Endometrial microvascular endothelial cells (primary cell): ENCODE results near the gene ARRB1. TPM values are rescaled to one million over a fixed set of nuclear protein-coding genes. Genes with fewer than 3 reads are reported as not detected.
"Not testable (repeated sequence)": the region's sequence is repeated elsewhere in the genome, so short reads cannot be mapped to it uniquely, and the experiment has no call there.

Experiments used
- in situ Hi-C: cut with HindIII; loops from 2 replicates; pipeline ENCODE4 v1.10.0; 2017; ENCODE audit warnings: low sequenced_read_pairs, low pct_unique_long_range_greater_than_20kb; ENCODE audit errors: inconsistent ontology term
- total RNA-seq: library from RNA; depleted of rRNA; stranded (reverse); fragments of >200 nt; gene quantifications from one replicate; pipeline ENCODE4 v1.2.3, GENCODE V29; 2015; ENCODE audit errors: inconsistent ontology term

ARRB1 gene
- total RNA-seq, 1 donor from 2014 or later, result 22.7 TPM

DNA sequence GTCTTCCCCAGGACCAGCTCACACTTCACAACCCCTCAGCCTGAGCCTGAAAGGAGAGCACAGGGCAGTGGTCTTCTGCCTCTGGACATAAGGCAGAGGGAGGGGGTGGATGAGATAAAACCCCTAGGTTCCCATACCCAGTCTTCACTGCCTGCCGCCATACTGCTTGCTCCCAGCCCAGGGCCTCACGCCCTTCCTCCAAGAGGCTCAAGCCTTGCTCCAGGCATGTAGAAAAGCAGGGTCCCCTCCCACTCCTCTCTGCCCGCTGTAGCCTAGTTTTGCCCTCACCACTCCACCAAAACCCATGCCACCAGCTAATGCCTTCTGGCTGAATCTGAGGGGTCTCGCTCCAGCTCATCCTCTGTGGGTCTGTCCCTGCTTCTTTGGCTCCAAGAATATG lies 5.2 kb downstream of the ARRB1 start:
- in situ Hi-C loops, result no loop called here

DNA sequence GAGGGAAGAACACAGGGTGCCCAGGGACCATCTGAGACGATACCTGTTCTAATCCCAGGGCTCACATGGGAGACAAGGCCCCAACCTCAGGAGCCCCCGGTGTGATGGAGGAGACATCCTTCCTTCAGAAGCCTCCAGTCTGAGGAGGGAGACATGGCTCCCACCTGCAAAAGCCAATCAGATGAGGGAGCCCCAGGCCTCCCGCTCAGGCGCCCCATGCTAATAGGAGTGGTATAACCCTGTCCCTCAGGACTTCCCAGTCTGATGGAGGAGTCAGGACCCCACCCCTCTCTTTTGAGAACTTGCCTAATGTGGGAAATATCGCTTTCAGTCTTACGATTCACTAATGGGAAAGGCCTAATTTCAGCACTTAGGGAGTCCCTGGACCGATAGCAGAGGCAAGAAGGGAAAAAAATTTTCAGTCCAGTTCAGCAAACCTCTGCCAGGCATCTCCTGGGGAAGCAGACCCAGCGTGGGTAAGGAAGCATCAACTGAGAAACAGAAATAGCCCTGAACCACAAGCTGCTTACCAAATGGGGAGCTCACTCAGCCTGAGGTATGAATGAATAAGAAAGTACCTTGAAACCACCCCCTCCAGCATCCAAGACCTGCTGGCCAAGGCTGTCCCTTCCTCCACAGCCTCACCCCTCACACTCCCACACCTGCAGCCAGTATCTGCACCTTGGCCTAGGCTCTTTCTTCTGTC lies 5.9 kb downstream of the ARRB1 start:
- in situ Hi-C loops, result no loop called here

DNA sequence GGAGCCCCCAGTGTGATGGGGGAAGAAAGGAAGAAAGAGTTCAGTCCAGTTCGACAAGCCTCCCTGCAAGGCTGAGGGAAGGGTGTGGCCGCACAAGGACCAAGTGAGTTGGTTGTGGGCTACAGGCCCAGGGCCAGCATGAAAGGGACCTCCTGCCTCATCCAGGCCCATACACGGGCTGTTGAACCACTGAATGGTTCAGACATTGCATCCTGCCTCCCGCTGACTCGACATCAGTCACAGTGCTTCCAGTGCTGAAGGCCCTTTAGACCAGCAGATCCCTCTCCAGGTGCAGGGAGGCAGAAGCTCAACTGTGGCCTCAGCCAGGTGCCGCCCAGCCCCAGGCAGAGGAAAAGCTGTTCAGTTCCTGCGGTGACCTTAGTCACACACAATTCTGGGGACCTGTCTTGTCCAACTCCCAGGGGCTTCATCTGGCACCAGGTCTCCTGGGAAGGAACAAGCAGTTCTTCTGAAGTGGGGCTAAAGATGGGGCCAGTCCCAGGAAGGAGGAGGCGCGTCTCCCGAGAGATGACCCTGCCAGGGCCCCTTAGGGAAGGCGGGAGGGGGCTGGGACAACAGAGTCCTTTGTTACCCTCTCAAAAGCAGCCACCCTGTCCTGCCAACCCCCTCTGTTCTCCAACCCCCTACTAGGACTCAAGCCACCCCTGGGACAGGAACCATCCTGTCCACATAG lies 6.6 kb downstream of the ARRB1 start:
- in situ Hi-C loops, result no loop called here

DNA sequence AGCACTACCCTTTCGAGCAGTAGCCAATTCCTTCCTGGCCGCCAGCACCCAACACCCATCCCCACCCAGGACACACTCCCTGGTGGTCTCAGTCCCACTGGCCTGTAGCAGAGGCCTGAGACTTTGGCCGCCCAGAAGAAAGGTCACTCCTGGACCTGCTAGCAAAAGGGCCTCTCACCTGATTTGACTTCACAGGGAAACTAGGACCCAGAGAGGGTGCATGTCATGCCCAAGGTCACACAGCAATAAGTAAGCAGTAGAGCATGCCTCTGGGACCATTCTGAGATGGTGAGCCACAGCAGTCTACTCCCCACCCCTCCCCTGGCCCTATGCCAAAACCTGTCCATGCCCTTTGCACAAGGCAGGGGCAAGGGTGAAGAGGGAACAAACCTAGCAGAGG lies 7.3 kb downstream of the ARRB1 start:
- in situ Hi-C loops, result no loop called here

DNA sequence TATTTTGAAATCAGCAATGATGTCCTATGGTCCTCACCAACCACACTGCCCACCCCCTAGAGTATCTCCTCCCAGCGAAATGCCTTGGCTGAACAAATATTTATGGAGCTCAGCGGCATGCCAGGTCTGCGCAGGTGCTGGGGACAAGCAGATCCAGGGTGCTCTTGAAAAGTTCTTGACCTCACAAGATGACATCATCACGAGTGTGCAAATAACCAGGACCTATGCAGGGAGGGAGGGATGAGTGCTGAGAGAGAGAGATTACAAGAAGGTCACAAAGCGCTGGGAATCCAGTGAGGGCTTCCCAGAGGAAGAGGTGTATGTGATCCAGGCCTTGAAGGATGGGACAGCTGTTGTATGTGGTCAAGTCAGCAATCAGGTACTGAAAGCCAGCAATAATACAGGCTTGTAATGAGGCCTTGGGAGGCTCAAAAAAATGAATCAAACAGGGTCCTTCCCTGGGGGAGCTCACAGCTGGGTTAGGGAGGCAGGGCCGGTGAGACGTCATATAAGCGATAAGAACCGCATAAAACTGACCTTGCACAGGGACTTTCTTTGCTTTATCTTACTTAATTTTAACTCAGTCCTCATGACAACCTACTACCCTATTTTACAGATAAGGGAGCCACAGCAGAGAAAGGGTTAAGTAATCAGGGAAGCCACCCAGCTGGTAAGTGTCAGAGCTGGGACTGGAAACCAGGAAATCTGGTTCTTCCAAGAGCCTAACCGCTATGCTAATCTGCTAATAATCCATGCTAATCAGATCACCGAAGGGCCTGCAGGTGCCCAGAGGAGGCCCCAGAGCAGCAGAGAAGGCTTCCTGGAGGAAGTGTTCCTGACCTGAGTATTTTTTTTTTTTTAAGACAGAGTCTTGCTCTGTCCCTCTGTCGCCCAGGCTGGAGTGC lies 8.2 kb downstream of the ARRB1 start:
- in situ Hi-C loops, result no loop called here

DNA sequence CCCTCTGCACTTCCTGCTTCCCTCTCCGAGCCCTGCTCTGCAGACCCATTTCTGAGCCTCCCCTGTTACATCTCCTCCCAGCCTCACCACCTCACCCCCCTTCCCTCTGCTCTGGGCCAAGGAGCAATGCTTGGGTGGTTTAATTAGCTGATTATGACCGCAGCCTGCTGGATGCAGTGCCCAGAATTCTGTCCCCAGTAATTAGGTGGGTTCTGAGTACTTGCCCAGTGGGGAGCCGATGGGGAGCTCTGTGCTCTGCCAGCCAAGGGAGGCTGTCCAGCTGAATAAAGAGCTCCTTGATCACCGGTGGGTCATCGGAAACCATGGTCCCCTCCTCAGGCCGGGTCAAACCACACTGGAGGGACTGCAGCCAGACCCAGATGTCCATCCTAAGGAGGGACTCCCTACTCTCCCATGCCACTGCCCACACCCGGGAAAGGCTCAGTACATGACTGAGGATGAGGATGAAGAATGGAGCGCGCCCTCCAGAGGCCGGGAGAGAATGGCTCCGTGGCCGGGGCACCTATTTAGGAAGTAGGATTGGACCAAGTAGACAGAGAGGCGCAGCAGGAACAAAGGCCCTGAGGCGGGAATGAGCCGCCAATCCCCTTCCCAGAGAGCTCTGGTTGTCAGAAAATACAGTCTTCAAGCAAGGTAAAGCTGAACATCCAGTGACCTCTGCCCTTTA lies 9.1 kb downstream of the ARRB1 start:
- in situ Hi-C loops, result no loop called here

DNA sequence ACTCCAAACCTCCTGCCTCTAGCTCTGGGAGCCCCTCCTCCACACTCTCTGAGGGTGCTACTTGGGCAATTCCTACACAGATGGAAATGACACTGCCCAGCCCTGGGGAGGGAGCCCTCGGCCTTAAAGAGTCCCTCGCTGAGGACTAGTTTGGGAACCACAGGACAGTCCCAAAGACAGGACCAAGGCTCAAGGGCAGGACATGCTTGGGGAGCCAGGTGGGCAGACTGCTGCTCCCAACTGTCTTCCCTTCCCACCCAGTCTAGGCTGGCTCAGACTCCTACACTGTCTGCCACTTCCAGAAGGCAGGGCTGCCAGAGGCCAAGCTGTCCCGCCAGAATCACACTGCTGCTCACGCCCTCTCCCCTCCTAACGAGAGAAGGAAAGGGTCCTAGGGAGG lies 9.8 kb downstream of the ARRB1 start:
- in situ Hi-C loops, result no loop called here

DNA sequence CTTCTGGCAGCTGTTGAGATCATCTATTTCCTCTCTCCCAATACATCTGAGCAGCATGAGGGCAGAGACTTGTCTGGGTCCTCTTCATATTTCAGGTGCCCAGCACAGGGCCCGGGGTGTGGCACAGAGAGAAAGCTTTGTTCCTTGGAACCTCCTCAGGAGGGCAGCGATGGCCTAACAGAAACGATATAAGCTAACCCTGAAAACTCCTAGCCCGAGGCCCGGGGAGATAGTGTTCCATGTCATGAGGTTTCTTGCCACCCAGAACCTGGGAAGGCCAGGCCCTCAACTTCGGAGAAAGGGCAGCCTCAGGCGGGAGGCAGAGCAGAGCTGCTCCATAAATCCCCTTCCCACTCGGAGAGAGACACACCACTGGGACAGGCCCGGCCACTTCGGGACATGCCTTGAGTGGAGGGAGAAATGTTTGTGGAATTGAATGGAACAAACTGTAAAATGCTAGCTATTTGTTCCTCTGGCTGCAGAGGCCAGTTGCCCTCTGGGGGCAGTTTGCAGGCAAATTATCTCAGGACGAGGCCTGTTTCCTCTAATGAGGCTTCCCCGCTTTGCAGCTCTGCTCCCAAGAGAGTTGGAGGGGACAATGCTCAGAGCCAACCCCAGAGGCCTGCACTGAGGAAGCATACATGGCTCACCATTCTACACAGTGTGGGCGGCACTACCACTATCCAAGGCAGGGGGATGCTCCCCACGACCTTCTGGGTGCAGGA lies 11.6 kb downstream of the ARRB1 start:
- in situ Hi-C loops, result loop anchor here (5.0 kb wide), 1 partner anchor 182 kb away; no protein-coding TSS in a partner anchor

DNA sequence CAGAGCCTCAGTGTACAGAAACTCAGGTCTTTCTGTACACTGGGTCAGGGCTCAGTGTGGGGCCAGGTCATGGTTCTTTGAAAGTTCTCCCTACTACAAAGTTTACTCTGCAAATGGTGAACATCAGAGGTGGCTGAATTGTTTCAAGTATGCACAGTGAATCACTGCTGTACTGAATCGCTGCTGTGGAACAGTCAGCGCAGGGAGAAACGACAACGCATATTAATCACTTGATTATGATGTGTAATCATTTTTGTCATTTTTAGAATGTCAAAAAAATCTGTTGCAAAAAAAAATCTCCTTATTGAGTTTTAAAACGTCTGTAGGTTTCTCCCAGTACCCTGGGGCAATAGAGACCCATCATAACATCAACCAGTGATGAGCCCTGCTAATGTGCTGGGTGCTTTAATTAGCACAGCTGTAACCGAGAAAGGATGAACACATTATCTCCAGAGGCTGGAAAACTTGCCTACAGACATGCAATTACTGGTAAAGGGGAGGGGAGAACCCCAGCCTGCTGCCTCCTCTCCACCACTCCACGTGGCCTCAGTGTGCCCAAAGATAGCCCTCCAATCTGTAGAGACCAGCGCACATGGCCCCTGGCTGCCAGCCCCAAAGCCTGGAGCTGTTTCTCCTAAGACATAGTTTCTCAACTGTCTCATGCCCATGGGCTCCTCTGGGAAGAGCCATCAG lies 12.8 kb downstream of the ARRB1 start:
- in situ Hi-C loops, result loop anchor here (5.0 kb wide), 1 partner anchor 184 kb away; no protein-coding TSS in a partner anchor

DNA sequence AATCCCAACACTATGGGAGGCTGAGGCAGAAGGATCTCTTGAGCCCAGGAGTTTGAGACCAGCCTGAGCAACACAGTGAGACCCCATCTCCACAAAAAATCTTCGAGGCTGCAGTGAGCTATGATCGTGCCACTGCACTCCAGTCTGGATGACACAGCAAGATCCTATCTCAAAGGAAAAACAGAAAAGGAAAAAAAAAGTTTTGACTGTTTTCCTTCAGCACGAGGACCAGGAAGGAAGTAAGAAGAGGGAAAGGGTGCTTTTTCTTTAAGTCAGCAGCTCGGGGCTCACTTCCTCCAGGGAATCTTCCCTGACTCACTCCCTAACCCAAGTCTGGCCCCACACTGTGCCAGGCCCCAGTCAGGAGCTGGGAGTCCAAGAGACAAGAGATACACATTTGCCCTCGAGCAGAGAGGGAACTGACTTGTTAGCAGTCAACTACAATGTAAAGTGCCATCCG lies 14.2 kb downstream of the ARRB1 start:
- in situ Hi-C loops, result loop anchor here (5.0 kb wide), 1 partner anchor 185 kb away; no protein-coding TSS in a partner anchor

DNA sequence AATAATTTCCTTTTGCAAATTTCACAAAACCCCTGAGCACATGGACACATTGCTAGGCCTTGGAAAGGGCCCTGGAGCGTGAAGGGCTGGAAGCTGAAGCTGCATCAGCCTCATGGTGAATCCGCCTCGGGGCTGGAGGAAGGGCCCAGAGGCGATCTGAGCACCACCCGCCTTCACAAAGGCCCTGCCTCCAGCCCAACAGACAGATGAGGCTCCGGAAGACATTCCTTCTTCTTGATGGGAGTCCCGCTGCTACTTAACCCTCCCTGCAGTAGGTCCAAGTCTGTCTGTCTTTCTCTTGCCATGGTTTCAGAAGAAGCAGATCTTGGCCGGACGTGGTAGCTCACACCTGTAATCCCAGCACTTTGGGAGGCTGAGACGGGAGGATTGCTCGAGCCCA lies 16.5 kb downstream of the ARRB1 start:
- in situ Hi-C loops, result loop anchor here (5.0 kb wide), 1 partner anchor 187 kb away; no protein-coding TSS in a partner anchor

DNA sequence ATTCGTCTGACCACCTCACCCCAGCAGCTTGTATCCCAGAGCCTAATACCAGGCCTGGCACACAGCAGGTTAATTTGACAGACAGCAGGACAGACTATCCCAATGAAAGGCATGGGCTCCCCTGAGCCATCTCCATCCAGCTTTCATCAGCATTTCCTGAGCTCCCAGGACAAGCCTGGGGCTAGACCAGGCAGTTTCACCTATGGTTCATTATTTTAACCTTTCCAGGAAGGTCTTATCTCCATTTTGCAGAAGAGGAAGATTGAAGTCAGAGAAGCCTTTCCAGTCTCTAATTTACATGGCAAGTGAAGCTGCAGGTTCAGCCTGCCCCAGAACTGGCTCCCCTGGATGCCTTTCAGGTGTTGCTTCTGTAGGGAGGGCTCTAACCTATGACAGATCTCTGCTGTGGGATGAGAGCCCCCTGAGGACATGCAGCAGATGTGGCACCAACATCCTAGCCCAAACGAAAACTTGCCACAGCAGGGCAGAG lies 17.0 kb downstream of the ARRB1 start:
- in situ Hi-C loops, result no loop called here

DNA sequence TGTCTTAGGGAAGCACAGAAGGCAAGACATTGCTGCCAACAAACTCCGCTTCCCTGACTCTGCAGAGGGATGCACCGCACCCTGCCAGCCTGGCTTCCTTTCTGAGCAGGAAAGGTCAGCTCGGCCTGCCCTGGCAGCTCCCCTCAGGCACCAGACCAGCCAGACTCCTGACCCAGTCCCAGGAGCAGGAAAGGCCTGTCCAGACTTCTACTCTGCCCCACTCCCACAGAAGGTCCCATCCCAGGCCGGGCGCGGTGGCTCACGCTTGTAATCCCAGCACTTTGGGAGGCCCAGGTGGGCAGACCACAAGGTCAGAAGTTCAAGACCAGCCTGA lies 17.7 kb downstream of the ARRB1 start:
- in situ Hi-C loops, result no loop called here

DNA sequence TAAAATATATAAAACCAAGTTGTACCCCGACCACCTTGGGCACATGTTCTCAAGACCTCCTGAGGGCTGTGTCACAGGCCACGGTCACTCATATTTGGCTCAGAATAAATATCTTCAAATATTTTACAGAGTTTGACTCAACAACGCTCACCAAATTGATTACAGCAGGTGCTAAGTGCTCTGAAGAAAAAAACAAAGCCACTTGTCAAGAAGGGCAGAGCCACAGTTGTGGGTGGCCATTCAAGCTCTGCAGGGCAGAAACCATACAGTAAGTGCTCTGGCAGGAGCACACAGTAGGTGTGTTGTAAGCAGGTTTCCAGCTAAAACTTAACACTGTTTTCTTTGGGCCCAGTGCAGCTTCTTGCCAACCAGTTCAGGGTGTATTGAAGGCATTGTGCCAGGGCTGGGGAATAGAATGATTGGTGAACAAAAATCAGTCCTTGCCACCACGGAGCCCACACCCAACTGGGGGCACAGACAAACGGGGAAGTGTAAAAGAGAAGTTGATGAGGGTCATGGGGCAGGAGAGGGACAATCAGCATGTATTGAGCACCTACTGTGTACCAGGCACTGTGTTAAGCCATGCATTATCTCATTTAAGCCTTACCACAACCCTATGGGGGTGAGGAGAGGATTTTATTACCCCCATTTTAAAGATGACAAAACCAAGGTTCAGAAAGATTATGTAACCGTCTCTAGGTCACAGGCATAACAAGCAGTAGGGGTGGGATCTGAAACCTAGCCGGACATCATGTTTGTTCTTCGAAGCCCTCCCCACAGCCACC lies 18.2 kb downstream of the ARRB1 start:
- in situ Hi-C loops, result no loop called here

DNA sequence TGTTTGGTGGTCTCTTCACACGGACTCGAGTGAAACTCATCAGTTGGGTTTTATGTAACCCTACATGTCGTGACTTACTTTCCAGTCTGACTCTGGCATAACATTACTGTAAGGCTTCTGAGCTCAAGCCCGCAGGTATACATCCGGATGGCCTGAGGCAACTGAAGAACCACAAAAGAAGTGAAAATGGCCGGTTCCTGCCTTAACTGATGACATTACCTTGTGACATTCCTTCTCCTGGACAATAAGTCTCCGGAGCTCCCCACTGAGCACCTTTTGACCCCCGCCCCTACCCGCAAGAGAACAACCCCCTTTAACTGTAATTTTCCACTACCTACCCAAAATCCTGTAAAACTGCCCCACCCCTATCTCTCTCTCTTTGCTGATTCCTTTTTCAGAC lies 19.7 kb downstream of the ARRB1 start:
- in situ Hi-C loops, result not testable (repeated sequence)

DNA sequence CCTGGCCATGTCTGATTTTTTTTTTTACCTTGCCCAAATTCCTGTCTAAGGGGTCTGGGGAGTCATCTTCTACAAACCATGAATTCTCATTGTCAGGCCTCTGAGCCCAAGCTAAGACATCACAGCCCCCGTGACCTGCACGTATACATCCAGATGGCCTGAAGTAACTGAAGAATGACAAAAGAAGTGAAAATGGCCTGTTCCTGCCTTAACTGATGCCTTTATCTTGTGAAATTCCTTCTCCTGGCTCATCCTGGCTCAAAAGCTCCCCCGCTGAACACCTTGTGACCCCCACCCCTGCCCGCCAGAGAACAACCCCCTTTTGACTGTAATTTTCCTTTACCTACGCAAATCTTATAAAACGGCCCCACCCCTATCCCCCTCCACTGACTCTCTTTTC lies 20.2 kb downstream of the ARRB1 start:
- in situ Hi-C loops, result not testable (repeated sequence)

DNA sequence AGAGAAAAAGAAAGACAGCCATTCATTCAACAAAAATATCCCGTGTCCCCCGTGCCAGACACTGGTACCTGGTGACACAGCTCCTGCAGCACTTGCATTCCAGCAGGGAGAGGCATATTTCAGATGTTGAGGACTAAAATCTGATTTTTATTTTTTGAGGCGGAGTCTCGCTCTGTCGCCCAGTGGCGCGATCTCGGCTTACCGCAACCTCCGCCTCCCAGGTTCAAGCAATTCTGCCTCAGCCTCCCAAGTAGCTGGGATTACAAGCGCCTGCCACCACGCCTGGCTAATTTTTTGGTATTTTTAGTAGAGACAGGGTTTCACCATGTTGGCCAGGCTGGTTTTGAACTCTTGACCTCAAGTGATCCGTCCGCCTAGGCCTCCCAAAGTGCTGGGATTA lies 20.6 kb downstream of the ARRB1 start:
- in situ Hi-C loops, result not testable (repeated sequence)
